Hepatocyte (in vitro differentiated cells): Measurements from ENCODE around the gene SOX6.

ENCODE experiments used
- EZH2 ChIP-seq: fragments of 200-600 bp; sonication (generic); IDR thresholded peaks from 2 replicates; pipeline ENCODE4 v1.6.1; 2016; ENCODE audit warnings: antibody characterized with exemption, mild to moderate bottlenecking, borderline replicate concordance
- TF ChIP-seq, protein P1 (sequence below): fragments of 200-600 bp; sonication (generic); IDR thresholded peaks from 2 replicates; pipeline ENCODE4 v1.5.1; 2016; ENCODE audit warnings: antibody characterized with exemption, mild to moderate bottlenecking; ENCODE audit not compliant: poor library complexity

GRCh38 chr11:16153951-16154350 lies 202.4 kb downstream of the SOX6 start:
- TF ChIP-seq, protein P1, sequence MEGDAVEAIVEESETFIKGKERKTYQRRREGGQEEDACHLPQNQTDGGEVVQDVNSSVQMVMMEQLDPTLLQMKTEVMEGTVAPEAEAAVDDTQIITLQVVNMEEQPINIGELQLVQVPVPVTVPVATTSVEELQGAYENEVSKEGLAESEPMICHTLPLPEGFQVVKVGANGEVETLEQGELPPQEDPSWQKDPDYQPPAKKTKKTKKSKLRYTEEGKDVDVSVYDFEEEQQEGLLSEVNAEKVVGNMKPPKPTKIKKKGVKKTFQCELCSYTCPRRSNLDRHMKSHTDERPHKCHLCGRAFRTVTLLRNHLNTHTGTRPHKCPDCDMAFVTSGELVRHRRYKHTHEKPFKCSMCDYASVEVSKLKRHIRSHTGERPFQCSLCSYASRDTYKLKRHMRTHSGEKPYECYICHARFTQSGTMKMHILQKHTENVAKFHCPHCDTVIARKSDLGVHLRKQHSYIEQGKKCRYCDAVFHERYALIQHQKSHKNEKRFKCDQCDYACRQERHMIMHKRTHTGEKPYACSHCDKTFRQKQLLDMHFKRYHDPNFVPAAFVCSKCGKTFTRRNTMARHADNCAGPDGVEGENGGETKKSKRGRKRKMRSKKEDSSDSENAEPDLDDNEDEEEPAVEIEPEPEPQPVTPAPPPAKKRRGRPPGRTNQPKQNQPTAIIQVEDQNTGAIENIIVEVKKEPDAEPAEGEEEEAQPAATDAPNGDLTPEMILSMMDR, result no peak
- no peak for TF ChIP-seq EZH2
